ENCODE data around the gene JPT2.

JPT2 gene

DNA sequence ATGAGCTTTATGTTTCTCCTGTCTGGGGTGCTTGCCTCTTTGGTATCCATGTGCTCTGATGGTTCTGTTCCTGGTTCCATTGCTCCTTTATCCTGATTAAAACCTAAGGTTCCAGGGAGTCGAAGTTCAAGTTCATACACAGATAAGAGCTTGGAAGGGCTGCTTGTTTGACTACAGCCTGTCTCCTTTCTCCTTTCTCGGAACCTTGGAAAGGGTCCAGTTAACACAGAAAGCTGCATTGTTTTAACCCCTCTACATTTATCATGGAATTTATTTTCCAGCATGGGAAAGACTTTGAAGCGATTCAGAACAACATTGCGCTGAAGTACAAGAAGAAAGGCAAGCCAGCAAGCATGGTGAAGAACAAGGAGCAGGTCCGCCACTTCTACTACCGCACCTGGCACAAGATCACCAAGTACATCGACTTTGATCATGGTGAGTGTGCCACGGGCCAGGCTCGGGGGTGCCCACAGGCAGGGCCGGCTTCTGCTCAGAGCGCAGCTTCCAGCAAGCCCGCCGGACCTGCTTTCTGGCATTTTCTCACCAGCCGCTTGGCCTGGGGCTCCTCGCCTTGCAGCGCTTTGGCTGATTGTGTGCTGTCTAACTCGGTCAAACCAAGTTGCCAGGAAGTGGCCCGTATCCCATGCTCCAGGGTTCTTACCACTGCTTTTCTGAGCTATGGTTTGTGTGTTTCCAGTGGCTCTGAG, 46.0 kb upstream of the JPT2 start:
- H4K20me1 ChIP-seq (ENCODE audit: low read depth, low read length), result no peaks in the 10 kb centered on the region

DNA sequence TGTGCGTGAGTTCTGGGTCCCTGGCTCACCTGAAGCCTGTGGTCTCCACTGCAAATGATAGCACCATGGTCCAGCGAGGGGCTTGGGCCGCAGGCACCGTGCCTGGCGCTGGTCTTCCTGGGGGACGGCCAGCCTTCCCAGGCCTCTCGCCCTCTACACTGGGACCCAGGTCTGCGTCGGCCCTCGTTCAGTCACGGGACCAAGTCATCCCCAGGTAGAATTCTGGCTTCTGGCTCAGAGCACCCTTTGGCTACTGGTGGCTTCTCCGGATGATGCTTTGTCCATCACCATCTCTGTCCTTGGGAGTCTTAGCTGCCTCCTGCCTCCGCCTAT, 45.5 kb upstream of the JPT2 start:
- Histone ChIP-seq H2AFZ (ENCODE audit: low read depth, low read length, severe bottlenecking) (no peak overlapping the region), H3K9ac (ENCODE audit: low read length) (no peak overlapping the region), H3F3A (ENCODE audit: insufficient read depth) (no peaks in the 10 kb centered on the region), H3K27me3 (ENCODE audit: low read length) (no peaks in the 10 kb centered on the region), H3K9me3 (ENCODE audit: insufficient read depth, low read length) (no peaks in the 10 kb centered on the region), H4K20me1 (ENCODE audit: low read depth, low read length) (no peaks in the 10 kb centered on the region), H3K4me3 (ENCODE audit: insufficient read depth, low read length, poor library complexity, severe bottlenecking) (no peak overlapping the region), H3K4me2 (ENCODE audit: low read depth, low read length, poor library complexity, severe bottlenecking) (no peak overlapping the region), H3K27ac (ENCODE audit: low read depth, low read length) (no peak overlapping the region), H3K9me2 (replicated peaks; ENCODE audit: insufficient read depth, low read length) (no peaks in the 10 kb centered on the region), H3K79me2 (ENCODE audit: insufficient read depth, low read length) (peaks cover 5% of the 10 kb centered on the region; the same call in 1 of the 2 replicates), H3K36me3 (ENCODE audit: low read length) (no peaks in the 10 kb centered on the region)
- TF ChIP-seq EZH2phosphoT487 (conservative IDR thresholded peaks at IDR 0.05; ENCODE audit: low read length), result no peak
- TF ChIP-seq, protein P1, sequence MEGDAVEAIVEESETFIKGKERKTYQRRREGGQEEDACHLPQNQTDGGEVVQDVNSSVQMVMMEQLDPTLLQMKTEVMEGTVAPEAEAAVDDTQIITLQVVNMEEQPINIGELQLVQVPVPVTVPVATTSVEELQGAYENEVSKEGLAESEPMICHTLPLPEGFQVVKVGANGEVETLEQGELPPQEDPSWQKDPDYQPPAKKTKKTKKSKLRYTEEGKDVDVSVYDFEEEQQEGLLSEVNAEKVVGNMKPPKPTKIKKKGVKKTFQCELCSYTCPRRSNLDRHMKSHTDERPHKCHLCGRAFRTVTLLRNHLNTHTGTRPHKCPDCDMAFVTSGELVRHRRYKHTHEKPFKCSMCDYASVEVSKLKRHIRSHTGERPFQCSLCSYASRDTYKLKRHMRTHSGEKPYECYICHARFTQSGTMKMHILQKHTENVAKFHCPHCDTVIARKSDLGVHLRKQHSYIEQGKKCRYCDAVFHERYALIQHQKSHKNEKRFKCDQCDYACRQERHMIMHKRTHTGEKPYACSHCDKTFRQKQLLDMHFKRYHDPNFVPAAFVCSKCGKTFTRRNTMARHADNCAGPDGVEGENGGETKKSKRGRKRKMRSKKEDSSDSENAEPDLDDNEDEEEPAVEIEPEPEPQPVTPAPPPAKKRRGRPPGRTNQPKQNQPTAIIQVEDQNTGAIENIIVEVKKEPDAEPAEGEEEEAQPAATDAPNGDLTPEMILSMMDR (IDR thresholded peaks at IDR 0.05; ENCODE audit: insufficient read depth, low read length, poor library complexity, severe bottlenecking), result no peak

More for the DNA sequence above, 46.0 kb upstream of the JPT2 start:
- Histone ChIP-seq H3K36me3 (ENCODE audit: low read length) (no peaks in the 10 kb centered on the region), H3K79me2 (ENCODE audit: insufficient read depth, low read length) (peaks cover 5% of the 10 kb centered on the region; the same call in 1 of the 2 replicates), H2AFZ (ENCODE audit: low read depth, low read length, severe bottlenecking) (no peak overlapping the region), H3K9me3 (ENCODE audit: insufficient read depth, low read length) (no peaks in the 10 kb centered on the region), H3K4me3 (ENCODE audit: insufficient read depth, low read length, poor library complexity, severe bottlenecking) (no peak overlapping the region), H3K4me2 (ENCODE audit: low read depth, low read length, poor library complexity, severe bottlenecking) (no peak overlapping the region), H3K27ac (ENCODE audit: low read depth, low read length) (no peak overlapping the region), H3F3A (ENCODE audit: insufficient read depth) (no peaks in the 10 kb centered on the region), H3K9me2 (replicated peaks; ENCODE audit: insufficient read depth, low read length) (no peaks in the 10 kb centered on the region), H3K9ac (ENCODE audit: low read length) (no peak overlapping the region), H3K27me3 (ENCODE audit: low read length) (no peaks in the 10 kb centered on the region)
- TF ChIP-seq, protein P1 (IDR thresholded peaks at IDR 0.05; ENCODE audit: insufficient read depth, low read length, poor library complexity, severe bottlenecking), result no peak
- no peak for TF ChIP-seq EZH2phosphoT487 (conservative IDR thresholded peaks at IDR 0.05; ENCODE audit: low read length)

DNA sequence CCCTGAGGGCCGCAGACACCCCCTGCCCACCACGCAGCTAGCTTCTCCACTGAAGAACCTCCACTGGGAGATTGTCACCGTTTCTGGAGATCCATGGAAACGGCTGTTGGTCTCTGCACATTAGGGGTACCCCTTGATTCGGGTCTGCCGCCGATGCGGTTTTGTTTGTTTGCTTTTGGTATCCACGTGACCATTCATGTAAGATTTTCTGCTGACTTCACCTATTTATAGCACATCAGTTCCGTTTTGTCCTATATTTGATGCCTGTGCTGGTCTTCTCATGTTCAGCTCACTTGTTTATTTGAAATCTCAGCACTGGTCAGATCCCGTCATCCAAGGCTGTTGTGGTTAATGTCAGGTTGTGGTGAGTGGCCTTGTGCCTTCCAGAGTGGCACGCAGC, 44.8 kb upstream of the JPT2 start:
- Histone ChIP-seq H3K79me2 (ENCODE audit: insufficient read depth, low read length) (peaks cover 5% of the 10 kb centered on the region; the same call in 1 of the 2 replicates), H3K9ac (ENCODE audit: low read length) (no peak overlapping the region), H3F3A (ENCODE audit: insufficient read depth) (no peaks in the 10 kb centered on the region), H2AFZ (ENCODE audit: low read depth, low read length, severe bottlenecking) (no peak overlapping the region), H3K27ac (ENCODE audit: low read depth, low read length) (no peak overlapping the region), H4K20me1 (ENCODE audit: low read depth, low read length) (no peaks in the 10 kb centered on the region), H3K9me3 (ENCODE audit: insufficient read depth, low read length) (no peaks in the 10 kb centered on the region), H3K36me3 (ENCODE audit: low read length) (no peaks in the 10 kb centered on the region), H3K4me2 (ENCODE audit: low read depth, low read length, poor library complexity, severe bottlenecking) (no peak overlapping the region), H3K27me3 (ENCODE audit: low read length) (no peaks in the 10 kb centered on the region), H3K4me3 (ENCODE audit: insufficient read depth, low read length, poor library complexity, severe bottlenecking) (no peak overlapping the region), H3K9me2 (replicated peaks; ENCODE audit: insufficient read depth, low read length) (no peaks in the 10 kb centered on the region)
- TF ChIP-seq EZH2phosphoT487 (conservative IDR thresholded peaks at IDR 0.05; ENCODE audit: low read length), result no peak
- TF ChIP-seq, protein P1 (IDR thresholded peaks at IDR 0.05; ENCODE audit: insufficient read depth, low read length, poor library complexity, severe bottlenecking), result no peak

All from SU-DHL-6 (cell line).